ENCODE data around the gene TSPO2. TPM values are rescaled to one million over a fixed set of nuclear protein-coding genes. Genes with fewer than 3 reads are reported as not detected.
A peak's percentile ranks its signal among the peaks of the same experiment; 100 is the strongest.
"Not testable (repeated sequence)": the region's sequence is repeated elsewhere in the genome, so short reads cannot be mapped to it uniquely, and the experiment has no call there.

The TSPO2 gene
- total RNA-seq, 1 experiment from 2014 or later, result not detected

DNA sequence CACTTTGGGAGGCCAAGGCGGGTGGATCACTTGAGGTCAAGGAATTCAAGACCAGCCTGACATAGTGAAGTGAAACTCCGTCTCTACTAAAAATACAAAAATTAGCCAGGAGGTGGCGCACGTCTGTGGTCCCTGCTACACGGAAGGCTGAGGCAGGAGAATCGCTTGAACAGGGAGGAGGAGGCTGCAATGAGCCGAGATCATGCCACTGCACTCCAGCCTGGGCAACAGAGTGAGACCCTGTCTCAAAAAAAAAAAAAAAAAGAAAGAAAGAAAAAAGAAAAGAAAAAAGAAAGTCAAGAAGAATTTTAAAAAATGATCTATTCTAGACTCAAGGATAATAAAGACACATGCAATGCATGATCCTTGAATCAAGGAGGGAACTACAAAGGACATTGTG lies 36.0 kb upstream of the TSPO2 start:
- H3K4me3 ChIP-seq (replicated peaks in 1 of 2; ENCODE audit: low read depth in 1 of 2, low read length in 2 of 2); H3K9me2 ChIP-seq (ENCODE audit: insufficient read depth); H3K27me3 ChIP-seq (ENCODE audit: insufficient read depth, low read length); POLR2A ChIA-PET; H3K36me3 ChIP-seq (ENCODE audit: control insufficient read depth in 1 of 2, insufficient read depth in 2 of 2, low read length in 2 of 2); H3K27ac ChIP-seq (ENCODE audit: low read depth, low read length); H4K20me1 ChIP-seq (ENCODE audit: insufficient read depth); RAD21 ChIA-PET (ENCODE audit: low non-redundant PET in 1 of 2, low total read pairs in 2 of 2, uncharacterized antibody in 2 of 2, unreplicated experiment in 2 of 2); H3K9ac ChIP-seq (ENCODE audit: low read length); BruUV-seq (replicated peaks); H3K4me1 ChIP-seq (ENCODE audit: control insufficient read depth in 1 of 2, insufficient read depth in 2 of 2, low read length in 2 of 2); H3K9me3 ChIP-seq (ENCODE audit: control insufficient read depth in 1 of 2, insufficient read depth in 1 of 2, low read depth in 1 of 2, low read length in 2 of 2); H3K79me2 ChIP-seq (ENCODE audit: insufficient read depth, low read length); CTCF ChIA-PET: not testable (repeated sequence)
- peak; percentile 97 for ATAC-seq
- intact Hi-C loops (cut with micrococcal nuclease), result loop anchor here (1.0 to 5.0 kb wide), 3 partner anchors 21 to 311 kb away; no protein-coding TSS in a partner anchor
- H3K4me2 ChIP-seq (ENCODE audit: low read length), result peak overlapping the region; percentile 13; the same call in 1 of the 2 replicates
- peak; percentile 60 for TF ChIP-seq RAD21 (IDR thresholded peaks at IDR 0.05; ENCODE audit: low read depth)
- TF ChIP-seq, protein P1, sequence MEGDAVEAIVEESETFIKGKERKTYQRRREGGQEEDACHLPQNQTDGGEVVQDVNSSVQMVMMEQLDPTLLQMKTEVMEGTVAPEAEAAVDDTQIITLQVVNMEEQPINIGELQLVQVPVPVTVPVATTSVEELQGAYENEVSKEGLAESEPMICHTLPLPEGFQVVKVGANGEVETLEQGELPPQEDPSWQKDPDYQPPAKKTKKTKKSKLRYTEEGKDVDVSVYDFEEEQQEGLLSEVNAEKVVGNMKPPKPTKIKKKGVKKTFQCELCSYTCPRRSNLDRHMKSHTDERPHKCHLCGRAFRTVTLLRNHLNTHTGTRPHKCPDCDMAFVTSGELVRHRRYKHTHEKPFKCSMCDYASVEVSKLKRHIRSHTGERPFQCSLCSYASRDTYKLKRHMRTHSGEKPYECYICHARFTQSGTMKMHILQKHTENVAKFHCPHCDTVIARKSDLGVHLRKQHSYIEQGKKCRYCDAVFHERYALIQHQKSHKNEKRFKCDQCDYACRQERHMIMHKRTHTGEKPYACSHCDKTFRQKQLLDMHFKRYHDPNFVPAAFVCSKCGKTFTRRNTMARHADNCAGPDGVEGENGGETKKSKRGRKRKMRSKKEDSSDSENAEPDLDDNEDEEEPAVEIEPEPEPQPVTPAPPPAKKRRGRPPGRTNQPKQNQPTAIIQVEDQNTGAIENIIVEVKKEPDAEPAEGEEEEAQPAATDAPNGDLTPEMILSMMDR (IDR thresholded peaks at IDR 0.05 in 2 of 3, conservative IDR thresholded peaks at IDR 0.05 in 1 of 3; ENCODE audit: borderline replicate concordance in 1 of 3, insufficient read depth in 1 of 3, low read depth in 2 of 3, low read length in 2 of 3), result peak; percentile 49 to 63 (median 60); a peak in 5 of 6 replicates
- peak; percentile 72 for TF ChIP-seq CBX3 (IDR thresholded peaks at IDR 0.05; ENCODE audit: low read depth)
- DNase-seq (ENCODE audit: low read depth, low spot score), result peak; percentile 55
- peak overlapping the region; percentile 87 for H2AFZ ChIP-seq (ENCODE audit: low read depth, low read length, poor library complexity, severe bottlenecking)

DNA sequence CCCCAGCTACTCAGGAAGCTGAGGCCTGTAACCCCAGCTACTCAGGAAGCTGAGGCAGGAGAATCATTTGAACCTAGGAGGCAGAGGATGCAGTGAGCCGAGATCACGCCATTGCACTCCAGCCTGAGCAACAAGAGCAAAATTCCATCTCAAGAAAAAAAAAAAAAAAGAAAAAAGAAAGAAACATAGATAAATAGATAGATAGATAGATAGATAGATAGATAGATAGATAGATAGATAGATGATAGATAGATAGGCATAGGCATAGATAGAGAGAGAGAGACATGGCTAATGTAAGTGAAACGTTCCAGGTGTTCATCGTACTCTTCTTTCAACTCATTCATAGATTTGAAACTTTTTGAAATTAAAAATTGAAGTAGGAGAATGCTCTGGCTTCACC lies 35.3 kb upstream of the TSPO2 start:
- BruUV-seq (replicated peaks); POLR2A ChIA-PET: not testable (repeated sequence)

More for the DNA sequence above, 35.3 kb upstream of the TSPO2 start:
- intact Hi-C loops (cut with micrococcal nuclease), result loop anchor here (1.0 to 5.0 kb wide), 3 partner anchors 20 to 310 kb away; no protein-coding TSS in a partner anchor
- H3K79me2 ChIP-seq (ENCODE audit: insufficient read depth, low read length); H3K4me3 ChIP-seq (replicated peaks in 1 of 2; ENCODE audit: low read depth in 1 of 2, low read length in 2 of 2); ATAC-seq; H3K4me1 ChIP-seq (ENCODE audit: control insufficient read depth in 1 of 2, insufficient read depth in 2 of 2, low read length in 2 of 2); RAD21 ChIA-PET (ENCODE audit: low non-redundant PET in 1 of 2, low total read pairs in 2 of 2, uncharacterized antibody in 2 of 2, unreplicated experiment in 2 of 2); DNase-seq (ENCODE audit: low read depth, low spot score); H3K36me3 ChIP-seq (ENCODE audit: control insufficient read depth in 1 of 2, insufficient read depth in 2 of 2, low read length in 2 of 2); H2AFZ ChIP-seq (ENCODE audit: low read depth, low read length, poor library complexity, severe bottlenecking); H4K20me1 ChIP-seq (ENCODE audit: insufficient read depth); H3K4me2 ChIP-seq (ENCODE audit: low read length); H3K27ac ChIP-seq (ENCODE audit: low read depth, low read length); H3K9me2 ChIP-seq (ENCODE audit: insufficient read depth); H3K9me3 ChIP-seq (ENCODE audit: control insufficient read depth in 1 of 2, insufficient read depth in 1 of 2, low read depth in 1 of 2, low read length in 2 of 2); CTCF ChIA-PET; H3K9ac ChIP-seq (ENCODE audit: low read length); H3K27me3 ChIP-seq (ENCODE audit: insufficient read depth, low read length): not testable (repeated sequence)
